HG03469 (cell line): ENCODE results near the gene CRELD2.

Experiments used
- ATAC-seq: cut with Tn5 transposase; IDR thresholded peaks from one replicate; pipeline ENCODE4 v1.9.1; 2021; ENCODE audit warnings: mild to moderate bottlenecking, moderate library complexity, moderate number of reproducible peaks; ENCODE audit not compliant: unreplicated experiment

The CRELD2 gene

DNA sequence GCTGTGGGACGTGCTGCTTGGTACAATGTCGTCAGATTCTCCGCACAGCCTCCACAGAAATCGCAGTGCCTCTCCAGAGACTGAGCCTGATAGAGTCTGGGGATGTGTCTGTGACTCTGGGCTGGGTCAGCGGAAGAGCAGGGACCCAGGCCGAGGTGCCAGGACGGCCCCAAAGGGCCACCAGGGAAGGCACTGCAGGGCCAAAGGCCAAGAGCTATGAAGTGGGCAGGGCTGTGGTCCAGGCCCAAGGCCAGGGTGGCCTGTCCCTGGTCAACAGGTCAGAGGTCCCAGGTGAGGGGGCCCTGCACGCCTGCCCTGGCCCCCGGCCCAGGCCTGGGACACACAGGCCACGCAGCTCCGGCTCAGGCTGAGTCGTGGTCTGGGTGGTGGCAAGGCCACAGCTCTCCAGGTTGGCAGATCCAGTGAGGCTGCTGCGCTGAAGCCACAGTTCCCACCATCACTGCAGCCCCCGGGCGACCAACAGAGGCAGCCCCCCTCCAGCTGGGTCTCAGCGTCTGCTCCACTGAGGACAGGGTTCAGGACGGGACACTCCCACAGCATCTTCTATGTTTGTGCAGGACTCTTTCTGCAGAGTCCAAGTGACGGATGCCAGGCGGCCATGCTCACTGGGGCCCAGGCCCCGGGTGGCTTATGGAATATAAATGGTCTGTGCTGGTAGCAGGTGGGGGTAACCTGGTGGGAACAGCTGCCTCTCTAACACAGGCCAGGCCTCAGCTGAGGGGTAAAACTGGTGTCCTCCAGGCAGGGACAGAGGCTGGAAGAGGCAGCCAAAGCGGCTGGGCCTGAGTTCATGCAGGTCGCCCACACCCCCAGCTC, 37.4 kb downstream of the CRELD2 start:
- no peak for ATAC-seq

GRCh38 chr22:49956418-49956770, 38.0 kb downstream of the CRELD2 start:
- no peak for ATAC-seq

- no peak for ATAC-seq
Measured at GRCh38 chr22:49956914-49957825, 38.7 kb downstream of the CRELD2 start.

DNA sequence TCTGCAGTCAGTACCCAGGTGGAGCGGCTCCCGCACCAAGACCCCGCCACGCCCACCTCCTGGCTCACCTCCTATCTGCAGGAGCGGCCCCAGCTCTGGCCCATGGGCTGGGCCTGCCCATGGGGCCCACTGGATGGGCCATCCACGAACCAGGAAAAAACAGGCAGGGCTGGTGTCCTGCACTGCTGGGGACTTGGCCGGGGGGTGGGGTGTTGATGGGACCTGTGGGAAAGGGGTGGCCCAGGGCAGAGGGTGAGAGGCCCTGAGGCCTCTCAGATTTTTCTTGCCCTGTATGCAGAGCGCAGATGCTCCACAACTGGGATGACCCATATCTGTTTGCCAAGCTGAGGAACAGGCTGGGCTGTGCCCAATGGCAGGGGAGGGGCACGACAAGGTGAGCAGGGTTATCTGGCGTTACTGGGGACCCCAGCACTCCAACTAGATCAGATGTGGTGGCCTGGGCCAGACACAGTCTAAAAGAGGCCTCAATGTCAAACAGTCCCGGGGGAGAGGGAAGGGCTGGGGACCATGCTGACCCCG, 39.5 kb downstream of the CRELD2 start:
- ATAC-seq = no peak

- no peak for ATAC-seq
Measured at GRCh38 chr22:49958366-49958921, 40.0 kb downstream of the CRELD2 start.

GRCh38 chr22:49958931-49959781, 40.7 kb downstream of the CRELD2 start:
- no peak for ATAC-seq

DNA sequence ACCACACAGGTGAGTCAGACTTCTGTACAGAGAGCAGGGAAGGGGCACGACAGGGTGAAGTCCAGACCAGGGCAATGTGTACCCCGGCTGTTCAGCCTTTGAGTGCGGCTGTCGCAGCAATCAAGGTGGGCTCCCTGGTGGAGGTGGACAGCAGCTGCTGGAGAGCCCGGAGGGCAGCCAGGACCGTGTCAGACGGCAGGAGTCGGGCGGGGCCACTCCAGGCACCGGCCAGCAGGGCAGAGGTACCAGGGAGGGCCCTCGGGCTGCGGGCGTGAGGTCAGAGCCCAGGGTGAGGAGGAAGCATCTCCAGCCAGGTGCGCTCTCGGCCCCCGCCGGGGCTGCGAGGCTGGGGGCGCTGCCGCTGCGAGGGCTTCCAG, 41.3 kb downstream of the CRELD2 start:
- ATAC-seq = no peak

- ATAC-seq = peak; percentile 47
Measured at GRCh38 chr22:49960159-49961004, 41.9 kb downstream of the CRELD2 start, which contains the start of gene PIM3. TSS of gene PIM3 (plus strand) at chr22:49960772. CDS start at chr22:49960948, 176 bp downstream.

DNA sequence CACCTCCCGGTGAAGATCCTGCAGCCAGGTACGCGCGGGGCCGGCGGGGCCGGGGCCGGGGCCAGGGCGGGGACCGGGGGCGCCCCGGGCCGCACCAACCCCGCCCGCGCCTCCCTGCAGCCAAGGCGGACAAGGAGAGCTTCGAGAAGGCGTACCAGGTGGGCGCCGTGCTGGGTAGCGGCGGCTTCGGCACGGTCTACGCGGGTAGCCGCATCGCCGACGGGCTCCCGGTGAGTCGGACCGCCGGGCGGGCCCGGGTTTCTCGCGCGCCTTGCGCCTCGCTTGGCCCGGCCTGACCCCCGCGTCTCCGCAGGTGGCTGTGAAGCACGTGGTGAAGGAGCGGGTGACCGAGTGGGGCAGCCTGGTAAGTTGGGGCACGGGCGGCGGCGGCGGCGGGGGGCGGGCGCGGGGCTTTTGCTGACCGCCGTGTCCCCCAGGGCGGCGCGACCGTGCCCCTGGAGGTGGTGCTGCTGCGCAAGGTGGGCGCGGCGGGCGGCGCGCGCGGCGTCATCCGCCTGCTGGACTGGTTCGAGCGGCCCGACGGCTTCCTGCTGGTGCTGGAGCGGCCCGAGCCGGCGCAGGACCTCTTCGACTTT, 42.7 kb downstream of the CRELD2 start:
- ATAC-seq = no peak

GRCh38 chr22:49961601-49962011, 43.2 kb downstream of the CRELD2 start:
- no peak for ATAC-seq

DNA sequence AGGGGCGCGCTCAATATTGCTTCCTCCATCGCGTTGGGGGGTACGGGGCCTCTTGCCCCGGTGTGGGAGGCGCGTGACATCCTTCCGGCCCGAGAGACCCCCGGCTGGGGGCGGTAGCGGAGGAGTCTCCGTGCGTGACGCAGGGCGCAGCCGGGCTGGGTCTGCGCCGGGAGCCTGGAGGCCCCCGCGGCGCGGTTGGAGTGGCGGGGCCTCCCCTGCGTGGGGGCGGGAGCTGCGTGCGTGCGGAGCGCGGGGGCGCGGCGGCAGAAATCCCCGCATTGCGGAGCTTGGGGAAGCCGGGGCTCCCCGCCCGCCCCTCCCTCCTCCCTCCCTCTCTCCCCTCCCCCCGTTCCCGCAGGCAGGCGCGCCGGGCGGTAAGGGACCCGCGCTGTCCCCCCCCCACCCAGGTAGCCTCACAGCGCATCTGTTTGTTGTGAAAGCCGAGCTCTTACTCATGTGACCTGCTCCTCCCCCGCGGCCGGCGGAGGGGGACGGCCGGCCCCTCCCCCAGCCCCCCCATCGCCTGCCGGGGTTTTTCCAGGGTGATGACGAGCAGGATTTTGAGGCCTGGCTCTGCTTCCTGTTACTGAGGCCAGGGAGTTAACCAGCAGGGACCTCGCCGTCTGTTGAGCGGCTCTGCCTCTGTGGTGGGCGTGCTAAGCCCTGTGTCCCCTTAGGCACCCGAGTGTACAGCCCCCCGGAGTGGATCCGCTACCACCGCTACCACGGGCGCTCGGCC, 43.7 kb downstream of the CRELD2 start:
- no peak for ATAC-seq

GRCh38 chr22:49962751-49963646, 44.6 kb downstream of the CRELD2 start:
- no peak for ATAC-seq

DNA sequence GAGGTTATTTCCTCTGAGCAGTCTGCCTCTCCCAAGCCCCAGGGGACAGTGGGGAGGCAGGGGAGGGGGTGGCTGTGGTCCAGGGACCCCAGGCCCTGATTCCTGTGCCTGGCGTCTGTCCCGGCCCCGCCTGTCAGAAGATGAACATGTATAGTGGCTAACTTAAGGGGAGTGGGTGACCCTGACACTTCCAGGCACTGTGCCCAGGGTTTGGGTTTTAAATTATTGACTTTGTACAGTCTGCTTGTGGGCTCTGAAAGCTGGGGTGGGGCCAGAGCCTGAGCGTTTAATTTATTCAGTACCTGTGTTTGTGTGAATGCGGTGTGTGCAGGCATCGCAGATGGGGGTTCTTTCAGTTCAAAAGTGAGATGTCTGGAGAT, 45.2 kb downstream of the CRELD2 start:
- ATAC-seq = no peak

DNA sequence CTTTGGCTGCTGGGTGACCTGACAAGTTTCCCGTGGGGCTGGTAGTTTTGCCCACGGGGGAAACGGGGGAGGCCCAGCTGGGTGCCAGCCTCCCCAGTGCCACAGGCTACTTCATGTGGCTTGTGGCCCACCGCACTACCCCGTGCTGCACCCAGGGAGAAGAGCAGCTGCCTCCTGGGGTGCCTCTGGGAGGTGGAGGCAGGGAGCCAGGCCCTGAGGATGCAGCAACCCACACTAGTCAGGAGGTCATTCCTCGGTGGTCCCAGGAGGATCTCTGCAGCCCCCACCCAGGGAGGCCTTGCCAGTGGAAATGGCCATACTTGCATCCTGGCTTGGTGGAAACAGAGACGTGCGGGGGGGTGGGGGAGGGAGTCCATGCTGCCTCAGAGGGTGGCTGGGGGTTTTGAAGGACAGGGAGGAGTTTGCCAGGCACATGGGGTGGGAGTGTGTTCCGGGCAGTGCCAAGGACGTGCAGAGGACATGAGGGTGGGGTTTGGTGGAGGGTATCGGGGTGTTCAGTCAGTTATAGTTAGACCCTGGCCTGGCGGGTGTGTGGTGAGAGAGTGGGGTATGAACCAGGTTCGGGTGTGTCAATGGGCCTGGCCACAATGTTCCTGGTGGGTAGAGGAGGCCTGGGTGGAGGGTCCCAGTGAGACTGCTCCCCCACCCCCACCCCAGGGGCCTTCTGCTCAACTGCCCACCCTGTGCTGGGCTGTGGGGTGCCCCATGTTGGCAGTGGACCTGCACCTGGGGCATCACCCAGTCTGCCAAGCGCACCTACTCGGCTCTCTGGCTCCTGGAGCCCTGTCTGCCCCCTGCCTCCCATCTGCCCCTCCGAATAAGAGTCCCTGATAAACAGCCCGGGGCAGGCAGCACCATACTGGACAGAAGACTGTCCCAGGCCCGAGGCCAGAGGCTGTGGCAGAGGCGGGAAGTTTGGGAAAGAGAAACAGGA, 46.0 kb downstream of the CRELD2 start:
- ATAC-seq = no peak

- no peak for ATAC-seq
Measured at GRCh38 chr22:49965091-49966040, 46.9 kb downstream of the CRELD2 start.
